ENCODE results near the gene FBN1. TPM values are rescaled to one million over a fixed set of nuclear protein-coding genes. Genes with fewer than 3 reads are reported as not detected.

Gene FBN1
- total RNA-seq, 1 donor from 2014 or later: 0.62 TPM

DNA sequence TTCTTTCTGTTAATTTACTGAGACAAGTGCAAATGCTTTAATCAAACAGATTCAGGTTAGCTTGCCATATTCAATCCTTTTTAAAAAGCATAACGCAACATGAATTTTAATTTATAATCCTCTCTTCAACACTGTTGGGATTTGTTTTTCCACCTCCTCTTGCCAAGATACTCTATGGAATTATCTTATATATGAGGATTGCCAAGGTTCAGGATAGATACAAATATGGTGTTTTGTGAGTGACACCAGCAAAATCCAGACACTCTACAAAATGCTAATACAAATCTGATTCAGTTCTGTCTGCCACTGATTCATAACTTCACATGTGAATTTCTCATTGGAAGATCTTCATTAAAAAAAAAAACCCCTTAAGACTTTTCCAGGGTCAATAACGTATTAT, 104.8 kb downstream of the FBN1 start:
- intact Hi-C loops (cut with micrococcal nuclease): no loop called here
- no peaks in the 10 kb centered on the region for H3K4me1 Mint-ChIP-seq
- DNase-seq (no peak), ATAC-seq (ENCODE audit: low read depth) (no peak)
- H3K9me3 Mint-ChIP-seq: no peaks in the 10 kb centered on the region
- peaks cover 1% of the 10 kb centered on the region for H3K27me3 Mint-ChIP-seq
- POLR2A ChIA-PET: no interaction called here
- H3K4me3 Mint-ChIP-seq: no peak overlapping the region
- TF ChIP-seq, protein P1, sequence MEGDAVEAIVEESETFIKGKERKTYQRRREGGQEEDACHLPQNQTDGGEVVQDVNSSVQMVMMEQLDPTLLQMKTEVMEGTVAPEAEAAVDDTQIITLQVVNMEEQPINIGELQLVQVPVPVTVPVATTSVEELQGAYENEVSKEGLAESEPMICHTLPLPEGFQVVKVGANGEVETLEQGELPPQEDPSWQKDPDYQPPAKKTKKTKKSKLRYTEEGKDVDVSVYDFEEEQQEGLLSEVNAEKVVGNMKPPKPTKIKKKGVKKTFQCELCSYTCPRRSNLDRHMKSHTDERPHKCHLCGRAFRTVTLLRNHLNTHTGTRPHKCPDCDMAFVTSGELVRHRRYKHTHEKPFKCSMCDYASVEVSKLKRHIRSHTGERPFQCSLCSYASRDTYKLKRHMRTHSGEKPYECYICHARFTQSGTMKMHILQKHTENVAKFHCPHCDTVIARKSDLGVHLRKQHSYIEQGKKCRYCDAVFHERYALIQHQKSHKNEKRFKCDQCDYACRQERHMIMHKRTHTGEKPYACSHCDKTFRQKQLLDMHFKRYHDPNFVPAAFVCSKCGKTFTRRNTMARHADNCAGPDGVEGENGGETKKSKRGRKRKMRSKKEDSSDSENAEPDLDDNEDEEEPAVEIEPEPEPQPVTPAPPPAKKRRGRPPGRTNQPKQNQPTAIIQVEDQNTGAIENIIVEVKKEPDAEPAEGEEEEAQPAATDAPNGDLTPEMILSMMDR (IDR thresholded peaks at IDR 0.05): no peak
- no peaks in the 10 kb centered on the region for H3K36me3 Mint-ChIP-seq (ENCODE audit: low read depth)
- CTCF ChIA-PET: no interaction called here
- no peak overlapping the region for H3K27ac Mint-ChIP-seq

DNA sequence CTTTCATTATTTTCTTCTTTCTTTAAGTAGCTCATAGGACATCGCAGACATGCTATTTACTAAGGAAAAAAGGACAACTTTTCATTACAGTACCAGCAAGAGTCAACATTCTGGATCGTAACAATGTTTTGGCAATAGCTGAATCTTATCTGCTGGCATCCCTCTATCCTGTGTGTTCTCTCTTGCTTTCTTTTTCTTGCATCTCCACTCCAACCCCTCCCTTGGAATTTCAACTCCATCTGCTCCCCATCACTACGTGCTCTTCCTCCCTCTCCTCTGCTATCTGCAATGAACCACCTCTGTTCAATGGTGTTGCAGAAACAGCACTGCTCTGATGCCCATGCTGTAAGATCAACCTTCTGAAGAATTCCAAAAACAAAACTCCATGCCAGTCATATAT, 106.6 kb downstream of the FBN1 start:
- intact Hi-C loops (cut with micrococcal nuclease): no loop called here
- DNase-seq: no peak
- ChIA-PET CTCF (no interaction called here), POLR2A (no interaction called here)
- Mint-ChIP-seq H3K36me3 (ENCODE audit: low read depth) (no peaks in the 10 kb centered on the region), H3K9me3 (no peaks in the 10 kb centered on the region), H3K4me1 (no peaks in the 10 kb centered on the region), H3K27ac (no peak overlapping the region), H3K4me3 (no peak overlapping the region), H3K27me3 (no peaks in the 10 kb centered on the region)
- ATAC-seq (ENCODE audit: low read depth): no peak
- TF ChIP-seq, protein P1 (IDR thresholded peaks at IDR 0.05): no peak

DNA sequence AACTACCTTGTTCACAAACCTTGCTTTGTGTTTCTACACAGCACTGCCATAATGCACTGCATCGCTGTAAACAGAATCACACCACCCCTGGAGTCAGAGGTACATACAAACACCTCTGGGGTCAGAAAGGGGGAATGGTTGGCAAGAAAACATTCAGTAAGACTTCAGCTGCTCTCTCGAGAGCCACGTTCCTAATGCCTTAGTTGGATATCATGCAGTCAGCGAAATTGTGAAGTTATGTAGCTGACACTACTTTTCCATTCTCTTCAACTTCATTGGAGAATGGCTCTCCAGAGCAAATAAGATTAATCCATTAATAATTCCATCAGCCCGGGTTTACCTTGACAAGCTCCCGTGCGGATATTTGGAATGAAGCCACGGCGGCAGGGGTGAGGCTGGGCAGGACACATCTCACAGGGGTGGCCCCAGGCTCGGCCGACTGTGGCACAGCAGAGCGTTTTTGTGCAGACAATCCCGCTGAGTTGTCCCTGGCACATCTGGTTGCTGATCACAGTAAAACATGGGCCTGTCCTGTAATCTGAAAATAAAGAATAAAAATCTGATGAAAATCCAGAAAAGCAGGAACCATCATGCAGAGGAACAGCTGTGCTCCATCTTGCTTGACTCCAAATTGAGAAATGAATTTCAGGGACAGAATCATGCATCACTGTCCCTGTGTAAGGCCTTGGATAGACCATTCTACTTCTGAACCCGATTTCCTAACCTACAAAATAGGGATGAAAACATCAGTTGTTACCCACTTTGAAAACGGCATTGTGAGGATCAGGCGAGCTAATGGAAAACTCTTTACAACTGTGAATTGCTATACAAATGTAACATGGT, 108.0 kb downstream of the FBN1 start:
- POLR2A ChIA-PET: no interaction called here

DNA sequence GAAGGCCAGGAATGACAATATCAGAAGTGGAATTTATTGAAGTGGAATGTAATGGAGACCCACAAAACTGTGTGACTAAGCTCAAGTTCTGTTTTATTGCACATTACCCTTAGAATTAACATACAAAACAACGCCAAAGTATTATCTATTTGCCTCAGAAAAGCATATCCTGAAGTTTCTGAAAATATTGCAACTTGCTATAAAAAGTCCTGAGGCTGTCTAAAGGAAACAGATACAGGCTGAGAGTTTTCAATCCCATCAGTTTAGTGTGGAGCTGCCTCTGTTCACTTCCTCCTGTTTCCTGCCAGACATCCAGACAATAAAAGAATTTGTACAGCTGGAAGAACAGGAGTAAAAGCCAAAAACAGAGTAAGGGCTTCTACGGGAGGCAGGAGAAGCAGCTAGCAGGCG, 108.8 kb downstream of the FBN1 start:
- TF ChIP-seq, protein P1 (IDR thresholded peaks at IDR 0.05): no peak
- POLR2A ChIA-PET: no interaction called here
- no peaks in the 10 kb centered on the region for H3K27me3 Mint-ChIP-seq
- H3K36me3 Mint-ChIP-seq (ENCODE audit: low read depth): no peaks in the 10 kb centered on the region
- no peak overlapping the region for H3K4me3 Mint-ChIP-seq
- H3K4me1 Mint-ChIP-seq: no peaks in the 10 kb centered on the region
- H3K9me3 Mint-ChIP-seq: no peaks in the 10 kb centered on the region
- ATAC-seq (ENCODE audit: low read depth) (no peak), DNase-seq (no peak)
- H3K27ac Mint-ChIP-seq: no peak overlapping the region
- CTCF ChIA-PET: no interaction called here
- intact Hi-C loops (cut with micrococcal nuclease): no loop called here

More for the DNA sequence above, 108.0 kb downstream of the FBN1 start:
- no peak overlapping the region for H3K4me3 Mint-ChIP-seq
- intact Hi-C loops (cut with micrococcal nuclease): no loop called here
- H3K4me1 Mint-ChIP-seq: no peaks in the 10 kb centered on the region
- no peak for ATAC-seq (ENCODE audit: low read depth)
- no peak overlapping the region for H3K27ac Mint-ChIP-seq
- TF ChIP-seq, protein P1 (IDR thresholded peaks at IDR 0.05): no peak
- CTCF ChIA-PET: no interaction called here
- no peaks in the 10 kb centered on the region for H3K36me3 Mint-ChIP-seq (ENCODE audit: low read depth)
- no peak for DNase-seq
- H3K27me3 Mint-ChIP-seq: no peaks in the 10 kb centered on the region
- H3K9me3 Mint-ChIP-seq: no peaks in the 10 kb centered on the region

DNA sequence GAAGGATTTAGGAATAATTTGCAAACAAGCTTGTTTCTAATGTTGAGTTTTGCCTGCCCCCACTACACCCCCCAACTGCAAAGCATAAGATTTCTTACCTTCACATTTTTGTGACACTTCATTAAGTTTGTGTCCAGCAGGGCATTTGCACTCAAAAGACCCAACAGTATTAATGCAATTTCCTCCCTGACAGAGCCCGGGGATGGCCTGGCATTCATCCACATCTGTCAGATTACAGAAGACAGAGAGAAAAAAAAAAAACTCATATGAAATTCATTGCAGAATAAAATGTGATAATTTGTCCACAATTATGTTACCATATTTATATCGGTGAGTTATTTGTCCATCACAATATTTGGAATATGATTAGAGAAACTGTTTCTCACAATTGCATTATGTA, 111.5 kb downstream of the FBN1 start:
- ATAC-seq (ENCODE audit: low read depth) (no peak), DNase-seq (no peak)
- ChIA-PET CTCF (no interaction called here), POLR2A (no interaction called here)
- Mint-ChIP-seq H3K9me3 (no peaks in the 10 kb centered on the region), H3K36me3 (ENCODE audit: low read depth) (no peaks in the 10 kb centered on the region), H3K4me3 (no peak overlapping the region), H3K4me1 (no peaks in the 10 kb centered on the region), H3K27ac (no peak overlapping the region), H3K27me3 (no peaks in the 10 kb centered on the region)
- intact Hi-C loops (cut with micrococcal nuclease): no loop called here
- TF ChIP-seq, protein P1 (IDR thresholded peaks at IDR 0.05): no peak
